PFSK-1 (cell line): ENCODE data around the gene OR10G6.

ENCODE experiments used
- FOXP2 ChIP-seq: optimal IDR thresholded peaks from 2 replicates; pipeline ENCODE3; 2011; ENCODE audit warnings: borderline replicate concordance, control low read depth, inconsistent platforms; ENCODE audit not compliant: insufficient read depth; ENCODE audit errors: extremely low read length, extremely low read depth
- POLR2AphosphoS5 ChIP-seq: IDR thresholded peaks from 2 replicates; pipeline ENCODE4 v1.6.1; 2012; ENCODE audit warnings: low read depth, mild to moderate bottlenecking, control low read depth, low read length, moderate library complexity
- REST ChIP-seq, 2 experiments: IDR thresholded peaks; 2 replicates each; pipeline versions ENCODE4 v1.6.1 to v1.8.0; 2011 to 2012; ENCODE audit warnings: low read depth in 2 of 2, low read length in 2 of 2, control low read depth in 1 of 2, inconsistent platforms in 1 of 2, mild to moderate bottlenecking in 1 of 2, moderate library complexity in 1 of 2; ENCODE audit not compliant: insufficient read depth in 1 of 2
- SIN3A ChIP-seq: IDR thresholded peaks from 2 replicates; pipeline ENCODE4 v1.6.1; 2012; ENCODE audit warnings: mild to moderate bottlenecking, low read length, moderate library complexity, borderline replicate concordance; ENCODE audit not compliant: insufficient read depth
- TAF1 ChIP-seq: IDR thresholded peaks from 2 replicates; pipeline ENCODE4 v1.6.1; 2012; ENCODE audit warnings: low read length, control low read depth, borderline replicate concordance; ENCODE audit not compliant: insufficient read depth

The OR10G6 gene

GRCh38 chr11:123976770-123977560 lies 18.0 kb downstream of the OR10G6 start:
- TF ChIP-seq REST (IDR thresholded peaks at IDR 0.05; ENCODE audit: insufficient read depth in 1 of 2, low read depth in 2 of 2, low read length in 2 of 2) (no peak), TAF1 (no peak), POLR2AphosphoS5 (no peak), SIN3A (no peak), FOXP2 (no peak)

GRCh38 chr11:123973816-123974215 lies 21.1 kb downstream of the OR10G6 start:
- TF ChIP-seq POLR2AphosphoS5 (no peak), REST (IDR thresholded peaks at IDR 0.05; ENCODE audit: insufficient read depth in 1 of 2, low read depth in 2 of 2, low read length in 2 of 2) (no peak), FOXP2 (no peak), SIN3A (no peak), TAF1 (no peak)

GRCh38 chr11:123956752-123957151 lies 38.2 kb downstream of the OR10G6 start:
- no peak for TF ChIP-seq TAF1
- TF ChIP-seq REST (IDR thresholded peaks at IDR 0.05; ENCODE audit: insufficient read depth in 1 of 2, low read depth in 2 of 2, low read length in 2 of 2): no peak
- TF ChIP-seq FOXP2: no peak
- no peak for TF ChIP-seq SIN3A
- no peak for TF ChIP-seq POLR2AphosphoS5

- TF ChIP-seq REST (IDR thresholded peaks at IDR 0.05; ENCODE audit: insufficient read depth in 1 of 2, low read depth in 2 of 2, low read length in 2 of 2): no peak
Observed at GRCh38 chr11:123945132-123945531, 49.8 kb downstream of the OR10G6 start.
